ENCODE measurements around the gene MAML2. TPM values are rescaled to one million over a fixed set of nuclear protein-coding genes. Genes with fewer than 3 reads are reported as not detected.

The MAML2 gene
- polyA plus RNA-seq, 1 of the 3 experiments (the other 2 are of a cell fraction): 20.1 TPM

DNA sequence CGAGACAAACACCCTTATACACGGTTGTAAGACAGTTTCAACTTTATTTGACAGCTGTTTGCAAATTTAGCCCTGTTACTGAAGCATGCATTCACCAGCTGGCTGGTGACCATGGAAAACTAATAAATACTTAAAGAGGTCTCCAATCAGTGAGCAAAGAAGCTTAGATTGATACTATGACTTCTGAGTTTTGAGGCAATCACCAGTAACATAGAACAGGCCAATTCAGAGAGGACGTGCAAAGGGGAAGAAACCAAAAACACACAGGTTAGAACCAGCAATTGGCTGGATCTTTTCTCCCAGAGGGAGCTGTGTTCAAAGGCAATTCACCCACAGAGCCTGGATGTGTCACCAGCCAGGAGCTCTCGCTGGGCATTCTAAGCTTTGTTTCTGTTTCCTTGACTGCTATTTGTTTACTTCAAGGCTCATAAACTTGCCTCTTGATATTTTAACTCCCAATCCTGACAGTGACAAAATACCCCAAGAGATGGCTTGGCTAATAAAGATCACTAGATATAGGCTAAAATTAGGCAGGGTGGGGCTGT lies 305.5 kb downstream of the MAML2 start:
- Histone ChIP-seq H3K9me2 (no peaks in the 10 kb centered on the region), H3F3A (replicated peaks; ENCODE audit: insufficient read depth) (peaks cover 6% of the 10 kb centered on the region), H3K4me1 (ENCODE audit: control insufficient read depth in 1 of 2, insufficient read depth in 2 of 2, low read depth in 1 of 2, low read length in 1 of 2) (no peaks in the 10 kb centered on the region), H3K9me3 (no peaks in the 10 kb centered on the region), H3K4me2 (no peak overlapping the region), H3K27me3 (ENCODE audit: insufficient read depth) (no peaks in the 10 kb centered on the region), H3K79me2 (ENCODE audit: insufficient read depth) (peaks cover 28% of the 10 kb centered on the region), H4K20me1 (ENCODE audit: insufficient read depth) (no peaks in the 10 kb centered on the region), H2AFZ (ENCODE audit: low read depth) (no peak overlapping the region), H3K36me3 (replicated peaks in 1 of 2; ENCODE audit: control insufficient read depth in 1 of 2, insufficient read depth in 2 of 2, low read length in 1 of 2) (peaks cover 0 to 16% of the 10 kb centered on the region in 2 experiments), H3K27ac (ENCODE audit: low read depth in 2 of 2, low read length in 1 of 2) (no peak overlapping the region), H3K4me3 (ENCODE audit: low read depth in 2 of 2, low read length in 1 of 2) (no peak overlapping the region), H3K9ac (no peak overlapping the region)
- POLR2A ChIA-PET: no interaction called here
- 85% methylated on average over 4 of the region's 4 CpGs for WGBS (ENCODE audit: low lambda C conversion rate)
- DNase-seq: no peak
- CTCF ChIA-PET: interaction anchor here (0.6 to 0.9 kb wide), 2 partner anchors 306 to 1220 kb away, joined by 3 to 5 read pairs; partner anchors contain the start of gene MAML2
- TF ChIP-seq FOXM1 (IDR thresholded peaks at IDR 0.05; ENCODE audit: low read depth) (no peak), RCOR1 (IDR thresholded peaks at IDR 0.05; ENCODE audit: low read length) (no peak), MXI1 (IDR thresholded peaks at IDR 0.05; ENCODE audit: low read depth, low read length) (no peak), ELF1 (IDR thresholded peaks at IDR 0.05) (no peak), YY1 (IDR thresholded peaks at IDR 0.05; ENCODE audit: low read depth) (no peak), TCF12 (IDR thresholded peaks at IDR 0.05) (no peak), RFX5 (IDR thresholded peaks at IDR 0.05; ENCODE audit: low read length) (no peak)
- TF ChIP-seq, protein P1, sequence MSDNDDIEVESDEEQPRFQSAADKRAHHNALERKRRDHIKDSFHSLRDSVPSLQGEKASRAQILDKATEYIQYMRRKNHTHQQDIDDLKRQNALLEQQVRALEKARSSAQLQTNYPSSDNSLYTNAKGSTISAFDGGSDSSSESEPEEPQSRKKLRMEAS (IDR thresholded peaks at IDR 0.05; ENCODE audit: low read depth): no peak
- TF ChIP-seq, protein P2, sequence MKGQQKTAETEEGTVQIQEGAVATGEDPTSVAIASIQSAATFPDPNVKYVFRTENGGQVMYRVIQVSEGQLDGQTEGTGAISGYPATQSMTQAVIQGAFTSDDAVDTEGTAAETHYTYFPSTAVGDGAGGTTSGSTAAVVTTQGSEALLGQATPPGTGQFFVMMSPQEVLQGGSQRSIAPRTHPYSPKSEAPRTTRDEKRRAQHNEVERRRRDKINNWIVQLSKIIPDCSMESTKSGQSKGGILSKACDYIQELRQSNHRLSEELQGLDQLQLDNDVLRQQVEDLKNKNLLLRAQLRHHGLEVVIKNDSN (IDR thresholded peaks at IDR 0.05; ENCODE audit: borderline replicate concordance, low read depth): no peak
- TF ChIP-seq, protein P3, sequence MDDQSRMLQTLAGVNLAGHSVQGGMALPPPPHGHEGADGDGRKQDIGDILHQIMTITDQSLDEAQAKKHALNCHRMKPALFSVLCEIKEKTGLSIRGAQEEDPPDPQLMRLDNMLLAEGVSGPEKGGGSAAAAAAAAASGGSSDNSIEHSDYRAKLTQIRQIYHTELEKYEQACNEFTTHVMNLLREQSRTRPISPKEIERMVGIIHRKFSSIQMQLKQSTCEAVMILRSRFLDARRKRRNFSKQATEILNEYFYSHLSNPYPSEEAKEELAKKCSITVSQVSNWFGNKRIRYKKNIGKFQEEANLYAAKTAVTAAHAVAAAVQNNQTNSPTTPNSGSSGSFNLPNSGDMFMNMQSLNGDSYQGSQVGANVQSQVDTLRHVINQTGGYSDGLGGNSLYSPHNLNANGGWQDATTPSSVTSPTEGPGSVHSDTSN (IDR thresholded peaks at IDR 0.05): no peak
- TF ChIP-seq, protein P4, sequence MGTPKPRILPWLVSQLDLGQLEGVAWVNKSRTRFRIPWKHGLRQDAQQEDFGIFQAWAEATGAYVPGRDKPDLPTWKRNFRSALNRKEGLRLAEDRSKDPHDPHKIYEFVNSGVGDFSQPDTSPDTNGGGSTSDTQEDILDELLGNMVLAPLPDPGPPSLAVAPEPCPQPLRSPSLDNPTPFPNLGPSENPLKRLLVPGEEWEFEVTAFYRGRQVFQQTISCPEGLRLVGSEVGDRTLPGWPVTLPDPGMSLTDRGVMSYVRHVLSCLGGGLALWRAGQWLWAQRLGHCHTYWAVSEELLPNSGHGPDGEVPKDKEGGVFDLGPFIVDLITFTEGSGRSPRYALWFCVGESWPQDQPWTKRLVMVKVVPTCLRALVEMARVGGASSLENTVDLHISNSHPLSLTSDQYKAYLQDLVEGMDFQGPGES (IDR thresholded peaks at IDR 0.05; ENCODE audit: low read depth, low read length): no peak
- TF ChIP-seq, protein P5, sequence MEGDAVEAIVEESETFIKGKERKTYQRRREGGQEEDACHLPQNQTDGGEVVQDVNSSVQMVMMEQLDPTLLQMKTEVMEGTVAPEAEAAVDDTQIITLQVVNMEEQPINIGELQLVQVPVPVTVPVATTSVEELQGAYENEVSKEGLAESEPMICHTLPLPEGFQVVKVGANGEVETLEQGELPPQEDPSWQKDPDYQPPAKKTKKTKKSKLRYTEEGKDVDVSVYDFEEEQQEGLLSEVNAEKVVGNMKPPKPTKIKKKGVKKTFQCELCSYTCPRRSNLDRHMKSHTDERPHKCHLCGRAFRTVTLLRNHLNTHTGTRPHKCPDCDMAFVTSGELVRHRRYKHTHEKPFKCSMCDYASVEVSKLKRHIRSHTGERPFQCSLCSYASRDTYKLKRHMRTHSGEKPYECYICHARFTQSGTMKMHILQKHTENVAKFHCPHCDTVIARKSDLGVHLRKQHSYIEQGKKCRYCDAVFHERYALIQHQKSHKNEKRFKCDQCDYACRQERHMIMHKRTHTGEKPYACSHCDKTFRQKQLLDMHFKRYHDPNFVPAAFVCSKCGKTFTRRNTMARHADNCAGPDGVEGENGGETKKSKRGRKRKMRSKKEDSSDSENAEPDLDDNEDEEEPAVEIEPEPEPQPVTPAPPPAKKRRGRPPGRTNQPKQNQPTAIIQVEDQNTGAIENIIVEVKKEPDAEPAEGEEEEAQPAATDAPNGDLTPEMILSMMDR (IDR thresholded peaks at IDR 0.05): no peak

DNA sequence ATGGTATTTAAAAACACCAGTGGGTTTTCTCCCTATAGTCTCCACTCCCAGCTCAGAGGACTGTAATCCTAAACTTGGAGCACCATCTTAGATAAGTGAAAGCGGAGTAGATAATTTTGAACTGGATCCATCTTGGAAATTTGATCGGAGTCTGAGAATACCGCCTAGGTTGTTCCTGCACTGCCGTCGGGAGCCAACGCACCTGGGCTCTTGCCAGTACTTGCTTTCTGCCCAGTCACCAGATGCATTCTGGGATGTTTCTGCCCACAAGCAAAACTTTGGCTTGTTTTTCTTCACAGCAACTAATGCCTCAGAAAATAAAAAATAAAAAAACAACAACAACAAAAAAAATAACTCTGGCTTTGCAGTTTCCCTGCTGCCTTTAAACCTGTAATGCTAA lies 306.1 kb downstream of the MAML2 start:
- Histone ChIP-seq H3K9me3 (no peaks in the 10 kb centered on the region), H3K4me3 (ENCODE audit: low read depth in 2 of 2, low read length in 1 of 2) (no peak overlapping the region), H3K79me2 (ENCODE audit: insufficient read depth) (peaks cover 32% of the 10 kb centered on the region), H3K27me3 (ENCODE audit: insufficient read depth) (no peaks in the 10 kb centered on the region), H3K36me3 (replicated peaks in 1 of 2; ENCODE audit: control insufficient read depth in 1 of 2, insufficient read depth in 2 of 2, low read length in 1 of 2) (peaks cover 0 to 16% of the 10 kb centered on the region in 2 experiments), H2AFZ (ENCODE audit: low read depth) (no peak overlapping the region), H3K27ac (ENCODE audit: low read depth in 2 of 2, low read length in 1 of 2) (no peak overlapping the region), H3F3A (replicated peaks; ENCODE audit: insufficient read depth) (peaks cover 6% of the 10 kb centered on the region), H3K9me2 (no peaks in the 10 kb centered on the region), H3K4me2 (no peak overlapping the region), H4K20me1 (ENCODE audit: insufficient read depth) (no peaks in the 10 kb centered on the region), H3K9ac (no peak overlapping the region), H3K4me1 (ENCODE audit: control insufficient read depth in 1 of 2, insufficient read depth in 2 of 2, low read depth in 1 of 2, low read length in 1 of 2) (no peaks in the 10 kb centered on the region)
- POLR2A ChIA-PET: no interaction called here
- no peak for DNase-seq
- CTCF ChIA-PET: interaction anchor here (0.6 kb wide), 1 partner anchor 1219 kb away, joined by 3 read pairs; no protein-coding TSS in a partner anchor
- WGBS (ENCODE audit: low lambda C conversion rate): 96% methylated on average over 6 of the region's 6 CpGs
- no peak for TF ChIP-seq RXRA (IDR thresholded peaks at IDR 0.05; ENCODE audit: borderline replicate concordance, low read depth)
- TF ChIP-seq TAF1 (IDR thresholded peaks at IDR 0.05; ENCODE audit: borderline replicate concordance, low read depth, low read length): no peak
- TF ChIP-seq TCF12 (IDR thresholded peaks at IDR 0.05): no peak
- no peak for TF ChIP-seq FOSL2 (IDR thresholded peaks at IDR 0.05; ENCODE audit: borderline replicate concordance, low read depth)
- TF ChIP-seq NRF1 (IDR thresholded peaks at IDR 0.05; ENCODE audit: low read depth, low read length): no peak
- no peak for TF ChIP-seq YY1 (IDR thresholded peaks at IDR 0.05; ENCODE audit: low read depth)
- TF ChIP-seq RCOR1 (IDR thresholded peaks at IDR 0.05; ENCODE audit: low read length): no peak
- no peak for TF ChIP-seq MEF2A (IDR thresholded peaks at IDR 0.05; ENCODE audit: borderline replicate concordance, low read depth)
- TF ChIP-seq SMC3 (IDR thresholded peaks at IDR 0.05; ENCODE audit: low read depth, low read length): no peak
- no peak for TF ChIP-seq EZH2phosphoT487 (IDR thresholded peaks at IDR 0.05; ENCODE audit: borderline replicate concordance, low read depth)
- no peak for TF ChIP-seq ELF1 (IDR thresholded peaks at IDR 0.05)
- TF ChIP-seq, protein P6, sequence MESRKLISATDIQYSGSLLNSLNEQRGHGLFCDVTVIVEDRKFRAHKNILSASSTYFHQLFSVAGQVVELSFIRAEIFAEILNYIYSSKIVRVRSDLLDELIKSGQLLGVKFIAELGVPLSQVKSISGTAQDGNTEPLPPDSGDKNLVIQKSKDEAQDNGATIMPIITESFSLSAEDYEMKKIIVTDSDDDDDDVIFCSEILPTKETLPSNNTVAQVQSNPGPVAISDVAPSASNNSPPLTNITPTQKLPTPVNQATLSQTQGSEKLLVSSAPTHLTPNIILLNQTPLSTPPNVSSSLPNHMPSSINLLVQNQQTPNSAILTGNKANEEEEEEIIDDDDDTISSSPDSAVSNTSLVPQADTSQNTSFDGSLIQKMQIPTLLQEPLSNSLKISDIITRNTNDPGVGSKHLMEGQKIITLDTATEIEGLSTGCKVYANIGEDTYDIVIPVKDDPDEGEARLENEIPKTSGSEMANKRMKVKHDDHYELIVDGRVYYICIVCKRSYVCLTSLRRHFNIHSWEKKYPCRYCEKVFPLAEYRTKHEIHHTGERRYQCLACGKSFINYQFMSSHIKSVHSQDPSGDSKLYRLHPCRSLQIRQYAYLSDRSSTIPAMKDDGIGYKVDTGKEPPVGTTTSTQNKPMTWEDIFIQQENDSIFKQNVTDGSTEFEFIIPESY (IDR thresholded peaks at IDR 0.05; ENCODE audit: borderline replicate concordance, low read depth): no peak
- no peak for TF ChIP-seq GATA2 (CRISPR knock-in tag; IDR thresholded peaks at IDR 0.05)
- no peak for TF ChIP-seq FOXM1 (IDR thresholded peaks at IDR 0.05; ENCODE audit: low read depth)

Measured in SK-N-SH (cell line).